SK-N-SH treated with all-trans-retinoic acid at 6 μM for 48 hours (cell line): Measurements from ENCODE around the gene PON3.
A peak's percentile ranks its signal among the peaks of the same experiment; 100 is the strongest.

Experiments used
- ATAC-seq: fragments of 200-7000 bp; cut with Tn5 transposase; 3 replicates; pipeline ENCODE4 v1.9.1; 2020; ENCODE audit warnings: mild to moderate bottlenecking, moderate library complexity
- ARNTL ChIP-seq: fragments of 450-650 bp; formaldehyde crosslinking; IDR thresholded peaks from 2 replicates; pipeline ENCODE4 v1.5.0; 2020; ENCODE audit warnings: low read depth, mild to moderate bottlenecking, moderate library complexity, borderline replicate concordance
- BACH2 ChIP-seq: fragments of 250-450 bp; sonication (Bioruptor Pico); IDR thresholded peaks from 2 replicates; pipeline ENCODE4 v1.9.0; 2021; ENCODE audit warnings: mild to moderate bottlenecking, borderline replicate concordance
- CSDC2 ChIP-seq: fragments of 250-450 bp; sonication (Bioruptor Pico); IDR thresholded peaks from 2 replicates; pipeline ENCODE4 v1.5.0; 2020; ENCODE audit warnings: mild to moderate bottlenecking, moderate library complexity
- ESRRG ChIP-seq: fragments of 250-450 bp; sonication (Bioruptor Pico); IDR thresholded peaks from 2 replicates; pipeline ENCODE4 v1.6.1; 2021; ENCODE audit warnings: mild to moderate bottlenecking
- GLIS3 ChIP-seq: fragments of 250-450 bp; sonication (Bioruptor Pico); IDR thresholded peaks from 2 replicates; pipeline ENCODE4 v1.5.0; 2020; ENCODE audit warnings: mild to moderate bottlenecking, moderate library complexity
- ISL1 ChIP-seq: fragments of 250-450 bp; sonication (Bioruptor Pico); IDR thresholded peaks from 2 replicates; pipeline ENCODE4 v2.1.2; 2022; ENCODE audit warnings: mild to moderate bottlenecking, moderate library complexity
- OSR1 ChIP-seq: fragments of 250-450 bp; sonication (Bioruptor Pico); IDR thresholded peaks from 2 replicates; pipeline ENCODE4 v1.8.0; 2022; ENCODE audit warnings: moderate library complexity, mild to moderate bottlenecking, inconsistent platforms
- PPARA ChIP-seq: fragments of 250-450 bp; sonication (Bioruptor Pico); IDR thresholded peaks from 2 replicates; pipeline ENCODE4 v1.5.0; 2020; ENCODE audit warnings: mild to moderate bottlenecking, borderline replicate concordance
- RARB ChIP-seq: fragments of 250-450 bp; sonication (Bioruptor Pico); IDR thresholded peaks from 2 replicates; pipeline ENCODE4 v1.8.0; 2021; ENCODE audit warnings: mild to moderate bottlenecking, moderate library complexity
- SNAI2 ChIP-seq: fragments of 250-450 bp; sonication (Bioruptor Pico); IDR thresholded peaks from 2 replicates; pipeline ENCODE4 v1.5.0; 2020; ENCODE audit warnings: mild to moderate bottlenecking, moderate library complexity
- TOX ChIP-seq: fragments of 250-450 bp; sonication (Bioruptor Pico); IDR thresholded peaks from 2 replicates; pipeline ENCODE4 v1.8.0; 2021; ENCODE audit warnings: mild to moderate bottlenecking, moderate library complexity, borderline replicate concordance
- ZFP3 ChIP-seq: fragments of 250-450 bp; sonication (Bioruptor Pico); IDR thresholded peaks from 2 replicates; pipeline ENCODE4 v1.5.0; 2020; ENCODE audit warnings: mild to moderate bottlenecking, moderate library complexity
- ZNF565 ChIP-seq: fragments of 450-650 bp; formaldehyde crosslinking; conservative IDR thresholded peaks from 2 replicates; pipeline ENCODE4 v1.5.0; 2020; ENCODE audit warnings: low read depth, mild to moderate bottlenecking, moderate library complexity
- ZNF70 ChIP-seq: fragments of 450-650 bp; formaldehyde crosslinking; IDR thresholded peaks from 2 replicates; pipeline ENCODE4 v1.5.0; 2020; ENCODE audit warnings: mild to moderate bottlenecking, moderate library complexity
- ZNF8 ChIP-seq: fragments of 450-650 bp; formaldehyde crosslinking; IDR thresholded peaks from 2 replicates; pipeline ENCODE4 v1.5.0; 2020; ENCODE audit warnings: mild to moderate bottlenecking, moderate library complexity
- TF ChIP-seq, protein P1 (sequence below): fragments of 250-450 bp; sonication (Bioruptor Pico); IDR thresholded peaks from 2 replicates; pipeline ENCODE4 v1.8.0; 2021; ENCODE audit warnings: low read depth, mild to moderate bottlenecking, moderate library complexity, borderline replicate concordance
- TF ChIP-seq, protein P2 (sequence below): fragments of 250-450 bp; sonication (Bioruptor Pico); IDR thresholded peaks from 2 replicates; pipeline ENCODE4 v1.5.1; 2020; ENCODE audit warnings: low read depth, mild to moderate bottlenecking, moderate library complexity
- TF ChIP-seq, protein P3 (sequence below): fragments of 250-450 bp; sonication (Bioruptor Pico); IDR thresholded peaks from 2 replicates; pipeline ENCODE4 v1.5.0; 2020; ENCODE audit warnings: mild to moderate bottlenecking, moderate library complexity
- TF ChIP-seq, protein P4 (sequence below): fragments of 250-450 bp; sonication (Bioruptor Pico); IDR thresholded peaks from 2 replicates; pipeline ENCODE4 v1.5.1; 2021; ENCODE audit warnings: mild to moderate bottlenecking, moderate library complexity
- TF ChIP-seq, protein P5 (sequence below): fragments of 250-450 bp; sonication (Bioruptor Pico); IDR thresholded peaks from 2 replicates; pipeline ENCODE4 v1.8.0; 2020; ENCODE audit warnings: mild to moderate bottlenecking, moderate library complexity, borderline replicate concordance

Gene PON3

DNA sequence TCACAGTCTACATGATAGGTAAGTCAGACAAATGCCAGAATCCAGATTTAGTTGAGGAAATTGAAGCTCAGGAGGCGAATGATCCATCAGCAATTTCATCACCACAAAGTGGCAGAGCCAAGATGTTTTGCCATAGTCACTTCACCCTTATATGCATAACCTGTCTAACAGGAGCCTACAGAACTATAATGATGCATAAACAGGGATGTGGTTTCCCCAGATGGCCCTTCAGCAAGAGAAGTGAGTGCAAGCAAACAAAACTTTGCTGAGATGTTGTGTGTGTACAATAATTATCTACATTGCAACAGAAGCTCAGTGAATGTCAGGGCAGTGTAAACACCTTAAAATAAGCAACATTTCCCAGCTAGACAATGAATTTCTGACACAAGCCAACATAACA, 28.6 kb downstream of the PON3 start:
- no peak for ATAC-seq
- TF ChIP-seq, protein P1, sequence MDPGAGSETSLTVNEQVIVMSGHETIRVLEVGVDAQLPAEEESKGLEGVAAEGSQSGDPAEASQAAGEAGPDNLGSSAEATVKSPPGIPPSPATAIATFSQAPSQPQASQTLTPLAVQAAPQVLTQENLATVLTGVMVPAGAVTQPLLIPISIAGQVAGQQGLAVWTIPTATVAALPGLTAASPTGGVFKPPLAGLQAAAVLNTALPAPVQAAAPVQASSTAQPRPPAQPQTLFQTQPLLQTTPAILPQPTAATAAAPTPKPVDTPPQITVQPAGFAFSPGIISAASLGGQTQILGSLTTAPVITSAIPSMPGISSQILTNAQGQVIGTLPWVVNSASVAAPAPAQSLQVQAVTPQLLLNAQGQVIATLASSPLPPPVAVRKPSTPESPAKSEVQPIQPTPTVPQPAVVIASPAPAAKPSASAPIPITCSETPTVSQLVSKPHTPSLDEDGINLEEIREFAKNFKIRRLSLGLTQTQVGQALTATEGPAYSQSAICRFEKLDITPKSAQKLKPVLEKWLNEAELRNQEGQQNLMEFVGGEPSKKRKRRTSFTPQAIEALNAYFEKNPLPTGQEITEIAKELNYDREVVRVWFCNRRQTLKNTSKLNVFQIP, result no peak
- no peak for TF ChIP-seq ISL1
- no peak for TF ChIP-seq TOX (CRISPR knock-in tag)
- no peak for TF ChIP-seq BACH2 (CRISPR knock-in tag)
- TF ChIP-seq ZNF565, result no peak

DNA sequence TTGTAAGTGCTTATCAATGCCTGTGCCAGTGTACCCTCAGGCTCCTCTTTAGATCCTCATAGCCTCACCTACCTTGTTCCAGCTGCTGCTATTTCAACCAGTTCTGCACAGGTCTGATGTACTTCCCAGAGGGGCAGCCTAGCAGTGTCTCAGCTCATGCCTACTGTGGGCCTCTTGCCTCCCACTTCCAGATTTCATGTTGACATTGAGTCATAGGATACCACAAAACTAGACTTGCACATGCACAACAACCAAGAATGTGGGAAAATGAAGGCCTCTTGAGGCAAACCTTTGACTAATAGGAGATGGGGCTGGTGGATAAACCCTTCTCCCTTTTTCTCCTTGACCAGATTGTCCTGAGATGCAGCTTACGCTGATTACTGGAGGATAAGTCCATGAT, 31.0 kb downstream of the PON3 start:
- TF ChIP-seq TOX (CRISPR knock-in tag) (no peak), PPARA (CRISPR knock-in tag) (no peak), ESRRG (CRISPR knock-in tag) (no peak), OSR1 (CRISPR knock-in tag) (no peak), CSDC2 (CRISPR knock-in tag) (no peak)
- TF ChIP-seq, protein P2, sequence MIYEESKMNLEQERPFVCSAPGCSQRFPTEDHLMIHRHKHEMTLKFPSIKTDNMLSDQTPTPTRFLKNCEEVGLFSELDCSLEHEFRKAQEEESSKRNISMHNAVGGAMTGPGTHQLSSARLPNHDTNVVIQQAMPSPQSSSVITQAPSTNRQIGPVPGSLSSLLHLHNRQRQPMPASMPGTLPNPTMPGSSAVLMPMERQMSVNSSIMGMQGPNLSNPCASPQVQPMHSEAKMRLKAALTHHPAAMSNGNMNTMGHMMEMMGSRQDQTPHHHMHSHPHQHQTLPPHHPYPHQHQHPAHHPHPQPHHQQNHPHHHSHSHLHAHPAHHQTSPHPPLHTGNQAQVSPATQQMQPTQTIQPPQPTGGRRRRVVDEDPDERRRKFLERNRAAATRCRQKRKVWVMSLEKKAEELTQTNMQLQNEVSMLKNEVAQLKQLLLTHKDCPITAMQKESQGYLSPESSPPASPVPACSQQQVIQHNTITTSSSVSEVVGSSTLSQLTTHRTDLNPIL (CRISPR knock-in tag), result no peak
- TF ChIP-seq, protein P1, result no peak
- TF ChIP-seq, all 23 proteins: peak for 0
- ATAC-seq, result no peak

DNA sequence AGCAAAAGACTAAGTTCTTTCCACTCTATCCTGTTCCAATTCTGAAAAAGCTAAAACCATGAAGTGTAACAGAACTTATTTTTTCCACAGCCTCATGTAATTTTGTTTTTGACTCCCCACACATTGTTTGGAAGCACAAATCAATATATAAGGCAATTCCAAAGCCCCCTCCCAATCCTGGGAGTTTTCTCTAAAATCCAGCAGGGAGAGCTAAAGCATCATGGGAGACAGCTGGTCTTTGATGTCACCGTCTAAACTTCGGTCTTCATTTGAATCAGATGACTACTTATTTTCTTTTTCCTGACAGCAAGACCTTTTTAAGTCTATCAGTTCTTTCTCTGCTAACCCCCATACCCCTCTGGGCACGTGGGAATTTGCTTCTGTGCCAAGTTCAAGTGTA, 38.6 kb downstream of the PON3 start:
- no peak for ATAC-seq
- TF ChIP-seq, protein P2 (CRISPR knock-in tag), result no peak
- TF ChIP-seq ZNF8, result no peak

DNA sequence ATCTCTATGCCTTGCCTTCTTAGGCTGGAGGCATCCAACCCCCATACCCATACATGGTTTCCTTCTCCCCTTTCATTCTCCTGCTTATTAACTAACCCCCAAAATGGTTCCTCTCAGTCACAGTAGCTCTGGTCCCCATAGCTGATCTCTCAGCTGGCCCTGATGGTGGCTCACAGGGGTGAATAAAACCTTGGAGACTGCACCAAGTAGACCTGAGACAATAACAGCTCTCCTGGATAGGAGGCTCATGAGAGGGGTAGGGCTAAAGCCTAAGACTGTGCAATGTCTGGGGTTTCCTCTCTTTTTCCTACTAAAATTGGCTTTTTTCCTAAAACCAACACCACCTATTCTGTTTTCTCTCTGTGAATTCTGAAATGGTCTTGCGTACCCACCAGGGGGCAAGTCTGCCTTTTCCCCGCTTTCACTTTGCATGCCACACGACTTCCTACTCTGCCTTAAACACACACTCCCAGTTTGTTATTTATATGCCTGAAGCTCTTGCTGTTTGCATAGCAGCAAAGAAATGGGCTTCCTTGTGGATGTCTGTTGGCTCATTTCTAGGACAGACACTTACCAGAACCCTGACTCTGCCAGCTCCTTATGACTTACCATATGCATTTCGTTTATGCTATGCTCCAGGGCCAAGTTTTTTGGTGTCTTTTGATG, 53.4 kb downstream of the PON3 start:
- ATAC-seq, result peak; percentile 60; the same call in 2 of the 3 replicates
- no peak for TF ChIP-seq ZNF70 (CRISPR knock-in tag)
- no peak for TF ChIP-seq ZNF565
- TF ChIP-seq ARNTL, result no peak
- TF ChIP-seq ZFP3 (CRISPR knock-in tag), result no peak
- no peak for TF ChIP-seq GLIS3 (CRISPR knock-in tag)
- TF ChIP-seq SNAI2 (CRISPR knock-in tag), result no peak

DNA sequence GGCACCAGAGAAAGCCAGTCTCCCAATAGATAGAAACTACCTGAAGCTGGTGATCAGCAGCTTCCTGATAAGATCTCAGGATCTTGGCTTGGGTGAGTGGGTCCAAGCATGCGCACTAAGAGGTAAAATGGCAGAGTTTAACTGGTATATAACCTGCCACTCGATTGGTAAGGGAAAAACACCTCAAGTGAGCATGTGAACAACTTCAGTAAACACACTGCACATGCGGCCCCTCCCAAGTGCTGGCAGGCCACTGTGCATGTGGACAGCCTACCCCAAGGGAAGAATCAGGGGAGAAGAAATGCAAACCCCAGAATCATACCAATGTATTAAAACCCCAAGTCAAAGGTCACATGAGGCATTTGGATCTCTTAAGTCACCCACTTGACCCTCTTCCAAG, 54.1 kb downstream of the PON3 start:
- no peak for ATAC-seq
- TF ChIP-seq TOX (CRISPR knock-in tag), result no peak
- TF ChIP-seq CSDC2 (CRISPR knock-in tag), result no peak
- TF ChIP-seq, protein P3, sequence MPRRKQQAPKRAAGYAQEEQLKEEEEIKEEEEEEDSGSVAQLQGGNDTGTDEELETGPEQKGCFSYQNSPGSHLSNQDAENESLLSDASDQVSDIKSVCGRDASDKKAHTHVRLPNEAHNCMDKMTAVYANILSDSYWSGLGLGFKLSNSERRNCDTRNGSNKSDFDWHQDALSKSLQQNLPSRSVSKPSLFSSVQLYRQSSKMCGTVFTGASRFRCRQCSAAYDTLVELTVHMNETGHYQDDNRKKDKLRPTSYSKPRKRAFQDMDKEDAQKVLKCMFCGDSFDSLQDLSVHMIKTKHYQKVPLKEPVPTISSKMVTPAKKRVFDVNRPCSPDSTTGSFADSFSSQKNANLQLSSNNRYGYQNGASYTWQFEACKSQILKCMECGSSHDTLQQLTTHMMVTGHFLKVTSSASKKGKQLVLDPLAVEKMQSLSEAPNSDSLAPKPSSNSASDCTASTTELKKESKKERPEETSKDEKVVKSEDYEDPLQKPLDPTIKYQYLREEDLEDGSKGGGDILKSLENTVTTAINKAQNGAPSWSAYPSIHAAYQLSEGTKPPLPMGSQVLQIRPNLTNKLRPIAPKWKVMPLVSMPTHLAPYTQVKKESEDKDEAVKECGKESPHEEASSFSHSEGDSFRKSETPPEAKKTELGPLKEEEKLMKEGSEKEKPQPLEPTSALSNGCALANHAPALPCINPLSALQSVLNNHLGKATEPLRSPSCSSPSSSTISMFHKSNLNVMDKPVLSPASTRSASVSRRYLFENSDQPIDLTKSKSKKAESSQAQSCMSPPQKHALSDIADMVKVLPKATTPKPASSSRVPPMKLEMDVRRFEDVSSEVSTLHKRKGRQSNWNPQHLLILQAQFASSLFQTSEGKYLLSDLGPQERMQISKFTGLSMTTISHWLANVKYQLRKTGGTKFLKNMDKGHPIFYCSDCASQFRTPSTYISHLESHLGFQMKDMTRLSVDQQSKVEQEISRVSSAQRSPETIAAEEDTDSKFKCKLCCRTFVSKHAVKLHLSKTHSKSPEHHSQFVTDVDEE (CRISPR knock-in tag), result no peak
- no peak for TF ChIP-seq ZNF565
- no peak for TF ChIP-seq RARB
- TF ChIP-seq ZNF8, result no peak
- TF ChIP-seq, protein P4, sequence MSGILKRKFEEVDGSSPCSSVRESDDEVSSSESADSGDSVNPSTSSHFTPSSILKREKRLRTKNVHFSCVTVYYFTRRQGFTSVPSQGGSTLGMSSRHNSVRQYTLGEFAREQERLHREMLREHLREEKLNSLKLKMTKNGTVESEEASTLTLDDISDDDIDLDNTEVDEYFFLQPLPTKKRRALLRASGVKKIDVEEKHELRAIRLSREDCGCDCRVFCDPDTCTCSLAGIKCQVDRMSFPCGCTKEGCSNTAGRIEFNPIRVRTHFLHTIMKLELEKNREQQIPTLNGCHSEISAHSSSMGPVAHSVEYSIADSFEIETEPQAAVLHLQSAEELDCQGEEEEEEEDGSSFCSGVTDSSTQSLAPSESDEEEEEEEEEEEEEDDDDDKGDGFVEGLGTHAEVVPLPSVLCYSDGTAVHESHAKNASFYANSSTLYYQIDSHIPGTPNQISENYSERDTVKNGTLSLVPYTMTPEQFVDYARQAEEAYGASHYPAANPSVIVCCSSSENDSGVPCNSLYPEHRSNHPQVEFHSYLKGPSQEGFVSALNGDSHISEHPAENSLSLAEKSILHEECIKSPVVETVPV (CRISPR knock-in tag), result no peak
- TF ChIP-seq ZNF70 (CRISPR knock-in tag), result no peak
- no peak for TF ChIP-seq ISL1
- TF ChIP-seq ARNTL, result no peak
- TF ChIP-seq, protein P5, sequence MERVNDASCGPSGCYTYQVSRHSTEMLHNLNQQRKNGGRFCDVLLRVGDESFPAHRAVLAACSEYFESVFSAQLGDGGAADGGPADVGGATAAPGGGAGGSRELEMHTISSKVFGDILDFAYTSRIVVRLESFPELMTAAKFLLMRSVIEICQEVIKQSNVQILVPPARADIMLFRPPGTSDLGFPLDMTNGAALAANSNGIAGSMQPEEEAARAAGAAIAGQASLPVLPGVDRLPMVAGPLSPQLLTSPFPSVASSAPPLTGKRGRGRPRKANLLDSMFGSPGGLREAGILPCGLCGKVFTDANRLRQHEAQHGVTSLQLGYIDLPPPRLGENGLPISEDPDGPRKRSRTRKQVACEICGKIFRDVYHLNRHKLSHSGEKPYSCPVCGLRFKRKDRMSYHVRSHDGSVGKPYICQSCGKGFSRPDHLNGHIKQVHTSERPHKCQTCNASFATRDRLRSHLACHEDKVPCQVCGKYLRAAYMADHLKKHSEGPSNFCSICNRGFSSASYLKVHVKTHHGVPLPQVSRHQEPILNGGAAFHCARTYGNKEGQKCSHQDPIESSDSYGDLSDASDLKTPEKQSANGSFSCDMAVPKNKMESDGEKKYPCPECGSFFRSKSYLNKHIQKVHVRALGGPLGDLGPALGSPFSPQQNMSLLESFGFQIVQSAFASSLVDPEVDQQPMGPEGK (CRISPR knock-in tag), result no peak
- no peak for TF ChIP-seq ESRRG (CRISPR knock-in tag)
